Astrocyte (in vitro differentiated cells and primary cell): ENCODE results near the gene ERN1. TPM values are rescaled to one million over a fixed set of nuclear protein-coding genes. Genes with fewer than 3 reads are reported as not detected.

Experiments used
- DNase-seq: peaks from one replicate; pipeline ENCODE4 v3.0.0-alpha.2; 2010; ENCODE audit warnings: low read depth
- FAIRE-seq: peaks from 2 replicates; lab custom pipeline; 2011; peaks lifted over from hg19 to GRCh38; lab: Jason Lieb, UNC
- H2AFZ ChIP-seq: 2 replicates; pipeline ENCODE4 v1.6.0; 2012; ENCODE audit warnings: low read depth, low read length, inconsistent platforms
- H3K27ac ChIP-seq: 2 replicates; pipeline ENCODE4 v1.5.1; 2011; ENCODE audit warnings: low read depth, low read length, inconsistent platforms
- H3K27me3 ChIP-seq: 2 replicates; pipeline ENCODE4 v1.6.0; 2011; ENCODE audit warnings: low read length, inconsistent platforms; ENCODE audit not compliant: insufficient read depth
- H3K36me3 ChIP-seq: 2 replicates; pipeline ENCODE4 v1.5.1; 2011; ENCODE audit warnings: low read length, inconsistent platforms; ENCODE audit not compliant: insufficient read depth
- H3K4me1 ChIP-seq: 2 replicates; pipeline ENCODE4 v1.5.1; 2011; ENCODE audit warnings: low read length, inconsistent platforms; ENCODE audit not compliant: insufficient read depth
- H3K4me2 ChIP-seq: 2 replicates; pipeline ENCODE4 v1.6.0; 2012; ENCODE audit warnings: low read length, inconsistent platforms
- H3K4me3 ChIP-seq: 2 replicates; pipeline ENCODE4 v1.5.1; 2011; ENCODE audit warnings: low read depth, mild to moderate bottlenecking, low read length, inconsistent platforms; ENCODE audit not compliant: insufficient read depth
- H3K79me2 ChIP-seq: 2 replicates; pipeline ENCODE4 v1.6.0; 2012; ENCODE audit warnings: mild to moderate bottlenecking, low read length, inconsistent platforms; ENCODE audit not compliant: insufficient read depth
- H3K9ac ChIP-seq: 2 replicates; pipeline ENCODE4 v1.6.0; 2012; ENCODE audit warnings: mild to moderate bottlenecking, low read length, inconsistent platforms
- H3K9me3 ChIP-seq: 2 replicates; pipeline ENCODE4 v1.5.1; 2012; ENCODE audit warnings: low read depth, mild to moderate bottlenecking, low read length, inconsistent platforms; ENCODE audit not compliant: insufficient read depth
- H4K20me1 ChIP-seq: 2 replicates; pipeline ENCODE4 v1.6.0; 2012; ENCODE audit warnings: low read length, inconsistent platforms; ENCODE audit not compliant: insufficient read depth
- H3K27ac Mint-ChIP-seq: one replicate; pipeline ENCODE4 v1.8.0; 2021; ENCODE audit warnings: mild to moderate bottlenecking, mixed read lengths; ENCODE audit not compliant: unreplicated experiment
- H3K27me3 Mint-ChIP-seq: one replicate; pipeline ENCODE4 v1.8.0; 2021; ENCODE audit warnings: low read depth, mixed read lengths; ENCODE audit not compliant: unreplicated experiment
- H3K36me3 Mint-ChIP-seq: one replicate; pipeline ENCODE4 v1.8.0; 2021; ENCODE audit warnings: low read depth, mixed read lengths; ENCODE audit not compliant: unreplicated experiment
- H3K4me1 Mint-ChIP-seq: one replicate; pipeline ENCODE4 v1.8.0; 2021; ENCODE audit warnings: low read depth, mixed read lengths; ENCODE audit not compliant: unreplicated experiment
- H3K4me3 Mint-ChIP-seq: one replicate; pipeline ENCODE4 v1.8.0; 2021; ENCODE audit warnings: mild to moderate bottlenecking, moderate library complexity, mixed read lengths; ENCODE audit not compliant: unreplicated experiment
- H3K9me3 Mint-ChIP-seq: one replicate; pipeline ENCODE4 v1.8.0; 2021; ENCODE audit warnings: mild to moderate bottlenecking, mixed read lengths; ENCODE audit not compliant: unreplicated experiment
- CTCF ChIP-seq: IDR thresholded peaks from 2 replicates; pipeline ENCODE4 v1.5.1; 2011; ENCODE audit warnings: low read depth, mild to moderate bottlenecking, inconsistent platforms, low read length, moderate library complexity; ENCODE audit not compliant: insufficient read depth
- EZH2 ChIP-seq: IDR thresholded peaks from 2 replicates; pipeline ENCODE4 v1.6.1; 2012; ENCODE audit warnings: mild to moderate bottlenecking, low read length, inconsistent platforms; ENCODE audit not compliant: insufficient read depth
- total RNA-seq: library from RNA; stranded (reverse); gene quantifications from 2 replicates; pipeline ENCODE4 v1.2.1, GENCODE V29; 2021

The ERN1 gene
- total RNA-seq, 1 donor from 2014 or later = 11.7 TPM

DNA sequence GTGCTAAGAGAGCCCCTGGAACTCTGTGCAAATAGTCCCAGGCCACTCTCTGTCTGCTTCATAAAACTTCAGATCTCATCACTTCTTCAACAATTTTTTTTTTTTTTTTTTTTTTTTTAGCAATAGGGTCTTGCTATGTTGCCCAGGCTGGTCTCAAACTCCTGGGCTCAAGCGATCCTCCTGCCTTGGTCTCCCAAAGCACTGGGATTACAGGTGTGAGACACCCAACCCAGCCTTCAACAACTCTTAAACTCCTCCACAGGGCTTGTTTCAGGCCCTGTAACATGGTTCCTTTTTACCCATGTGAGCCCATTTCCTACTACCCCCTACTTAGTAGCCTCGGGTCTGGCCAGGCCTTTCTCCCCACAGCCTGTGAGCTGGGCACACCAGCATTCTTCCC lies 70.2 kb downstream of the ERN1 start:
- H3K36me3 Mint-ChIP-seq = peaks cover 37% of the 10 kb centered on the region
- no peak for FAIRE-seq
- H3K4me3 Mint-ChIP-seq = no peak overlapping the region

GRCh38 chr17:64058621-64059020 lies 71.3 kb downstream of the ERN1 start:
- Histone ChIP-seq H3K4me2 (no peak overlapping the region), H3K79me2 (no peaks in the 10 kb centered on the region), H3K9me3 (no peaks in the 10 kb centered on the region), H3K9ac (no peak overlapping the region), H3K27ac (no peak overlapping the region), H3K4me1 (peaks cover 3% of the 10 kb centered on the region), H2AFZ (no peak overlapping the region), H3K27me3 (no peaks in the 10 kb centered on the region), H4K20me1 (no peaks in the 10 kb centered on the region), H3K4me3 (no peak overlapping the region), H3K36me3 (no peaks in the 10 kb centered on the region)
- TF ChIP-seq EZH2 = no peak
- no peak for TF ChIP-seq CTCF
- no peaks in the 10 kb centered on the region for H3K27me3 Mint-ChIP-seq
- H3K4me3 Mint-ChIP-seq = no peak overlapping the region
- peaks cover 32% of the 10 kb centered on the region for H3K36me3 Mint-ChIP-seq
- H3K4me1 Mint-ChIP-seq = peaks cover 17% of the 10 kb centered on the region
- peaks cover 1% of the 10 kb centered on the region for H3K9me3 Mint-ChIP-seq
- H3K27ac Mint-ChIP-seq = peak overlapping the region; percentile 12
- DNase-seq (peak; percentile 36), FAIRE-seq (no peak)

More for the DNA sequence above, 70.2 kb downstream of the ERN1 start:
- H3K36me3 ChIP-seq = no peaks in the 10 kb centered on the region
- no peak for DNase-seq
- Mint-ChIP-seq H3K27me3 (no peaks in the 10 kb centered on the region), H3K27ac (peak overlapping the region; percentile 18), H3K9me3 (peaks cover 1% of the 10 kb centered on the region), H3K4me1 (peaks cover 17% of the 10 kb centered on the region)
- H3K4me2 ChIP-seq = no peak overlapping the region
- no peaks in the 10 kb centered on the region for H3K27me3 ChIP-seq
- H3K27ac ChIP-seq = no peak overlapping the region
- no peak overlapping the region for H3K9ac ChIP-seq
- H3K4me1 ChIP-seq = peaks cover 3% of the 10 kb centered on the region
- H3K79me2 ChIP-seq = no peaks in the 10 kb centered on the region
- no peaks in the 10 kb centered on the region for H3K9me3 ChIP-seq
- H2AFZ ChIP-seq = no peak overlapping the region
- no peaks in the 10 kb centered on the region for H4K20me1 ChIP-seq
- H3K4me3 ChIP-seq = no peak overlapping the region
- TF ChIP-seq EZH2 (no peak), CTCF (no peak)

GRCh38 chr17:64057701-64058263 lies 72.2 kb downstream of the ERN1 start:
- FAIRE-seq (no peak), DNase-seq (no peak)
- Histone ChIP-seq H3K4me2 (no peak overlapping the region), H3K4me1 (peaks cover 3% of the 10 kb centered on the region), H4K20me1 (no peaks in the 10 kb centered on the region), H3K9ac (no peak overlapping the region), H3K27me3 (no peaks in the 10 kb centered on the region), H3K4me3 (no peak overlapping the region), H3K79me2 (no peaks in the 10 kb centered on the region), H3K9me3 (no peaks in the 10 kb centered on the region), H3K36me3 (no peaks in the 10 kb centered on the region), H3K27ac (no peak overlapping the region), H2AFZ (no peak overlapping the region)
- H3K4me3 Mint-ChIP-seq = no peak overlapping the region
- peaks cover 39% of the 10 kb centered on the region for H3K36me3 Mint-ChIP-seq
- no peaks in the 10 kb centered on the region for H3K27me3 Mint-ChIP-seq
- peak overlapping the region; percentile 63 for H3K27ac Mint-ChIP-seq
- peaks cover 1% of the 10 kb centered on the region for H3K9me3 Mint-ChIP-seq
- TF ChIP-seq CTCF = no peak
- no peak for TF ChIP-seq EZH2
- H3K4me1 Mint-ChIP-seq = peaks cover 17% of the 10 kb centered on the region
